IMR-90 (cell line): Measurements from ENCODE around the gene KCNMA1.

Source experiments
- CEBPB ChIP-seq: IDR thresholded peaks from 2 replicates; pipeline ENCODE4 v1.6.1; 2012; ENCODE audit warnings: low read depth, low read length, improper control_type of control experiment
- POLR2A ChIP-seq: IDR thresholded peaks from 2 replicates; pipeline ENCODE4 v1.6.1; 2012; ENCODE audit warnings: mild to moderate bottlenecking, low read depth, low read length
- RCOR1 ChIP-seq: IDR thresholded peaks from 2 replicates; pipeline ENCODE4 v1.6.1; 2012; ENCODE audit warnings: mild to moderate bottlenecking, low read length, improper control_type of control experiment; ENCODE audit not compliant: insufficient replicate concordance
- RFX5 ChIP-seq: IDR thresholded peaks from 2 replicates; pipeline ENCODE4 v1.8.0; 2012; ENCODE audit warnings: low read depth, mild to moderate bottlenecking, low read length, moderate library complexity
- TF ChIP-seq, protein P1 (sequence below): conservative IDR thresholded peaks from 2 replicates; pipeline ENCODE4 v1.5.1; 2012; ENCODE audit warnings: mild to moderate bottlenecking, low read depth, low read length, improper control_type of control experiment

DNA sequence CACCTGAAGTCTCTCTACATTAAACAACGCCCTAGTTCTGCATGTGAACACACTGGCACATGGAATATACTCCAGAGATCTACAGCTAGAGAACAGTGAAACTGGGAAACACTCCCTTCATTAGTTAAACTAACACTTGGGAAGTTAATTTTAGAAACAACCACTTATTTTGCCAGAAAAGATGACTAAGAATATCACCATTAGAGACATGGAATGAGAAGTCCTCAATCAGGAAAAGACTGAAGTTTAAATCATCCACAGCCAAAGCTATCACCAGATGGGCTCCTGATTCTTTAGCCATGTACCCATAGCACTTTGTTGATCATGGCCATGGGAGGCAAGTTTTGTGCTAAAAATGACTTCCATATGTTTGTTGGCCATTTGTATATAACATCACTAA is 719.5 kb downstream of the KCNMA1 start:
- TF ChIP-seq, protein P1, sequence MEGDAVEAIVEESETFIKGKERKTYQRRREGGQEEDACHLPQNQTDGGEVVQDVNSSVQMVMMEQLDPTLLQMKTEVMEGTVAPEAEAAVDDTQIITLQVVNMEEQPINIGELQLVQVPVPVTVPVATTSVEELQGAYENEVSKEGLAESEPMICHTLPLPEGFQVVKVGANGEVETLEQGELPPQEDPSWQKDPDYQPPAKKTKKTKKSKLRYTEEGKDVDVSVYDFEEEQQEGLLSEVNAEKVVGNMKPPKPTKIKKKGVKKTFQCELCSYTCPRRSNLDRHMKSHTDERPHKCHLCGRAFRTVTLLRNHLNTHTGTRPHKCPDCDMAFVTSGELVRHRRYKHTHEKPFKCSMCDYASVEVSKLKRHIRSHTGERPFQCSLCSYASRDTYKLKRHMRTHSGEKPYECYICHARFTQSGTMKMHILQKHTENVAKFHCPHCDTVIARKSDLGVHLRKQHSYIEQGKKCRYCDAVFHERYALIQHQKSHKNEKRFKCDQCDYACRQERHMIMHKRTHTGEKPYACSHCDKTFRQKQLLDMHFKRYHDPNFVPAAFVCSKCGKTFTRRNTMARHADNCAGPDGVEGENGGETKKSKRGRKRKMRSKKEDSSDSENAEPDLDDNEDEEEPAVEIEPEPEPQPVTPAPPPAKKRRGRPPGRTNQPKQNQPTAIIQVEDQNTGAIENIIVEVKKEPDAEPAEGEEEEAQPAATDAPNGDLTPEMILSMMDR = no peak
- TF ChIP-seq CEBPB = no peak
- TF ChIP-seq POLR2A = no peak
- TF ChIP-seq RFX5 = no peak
- TF ChIP-seq RCOR1 = no peak
